Left ventricle myocardium inferior (tissue), 1 donor: ENCODE results near the gene INPP4B. TPM values are rescaled to one million over a fixed set of nuclear protein-coding genes. Genes with fewer than 3 reads are reported as not detected.
A peak's percentile ranks its signal among the peaks of the same experiment; 100 is the strongest.

Experiments used
- DNase-seq: peaks from one replicate; pipeline ENCODE4 v3.0.0-alpha.2; 2020
- H3K27ac ChIP-seq: fragments of 200-600 bp; replicated peaks from 2 replicates; pipeline ENCODE4 v1.8.0; 2021
- H3K27me3 ChIP-seq: fragments of 200-600 bp; 2 replicates; pipeline ENCODE4 v1.8.0; 2021; ENCODE audit warnings: low read depth
- H3K36me3 ChIP-seq: fragments of 200-600 bp; 2 replicates; pipeline ENCODE4 v1.8.0; 2021
- H3K4me1 ChIP-seq: fragments of 200-600 bp; 2 replicates; pipeline ENCODE4 v1.8.0; 2021
- H3K4me3 ChIP-seq: fragments of 200-600 bp; 2 replicates; pipeline ENCODE4 v1.8.0; 2021; ENCODE audit warnings: mild to moderate bottlenecking, moderate library complexity
- H3K9me3 ChIP-seq: fragments of 200-600 bp; replicated peaks from 2 replicates; pipeline ENCODE4 v1.8.0; 2021
- CTCF ChIP-seq: fragments of 200-600 bp; IDR thresholded peaks from 2 replicates; pipeline ENCODE4 v1.8.0; 2021; ENCODE audit warnings: antibody characterized with exemption, mild to moderate bottlenecking, borderline replicate concordance
- intact Hi-C: fragments of 100-400 bp; cut with micrococcal nuclease; formaldehyde crosslinking; loops from one replicate; pipeline ENCODE4 v1.11.0; 2022
- total RNA-seq: library from RNA; stranded (reverse); fragmentation: NEBNext Ultra II Directional; extraction: Animal tissue kit (Norgen Biotek cat#: 25700); gene quantifications from one replicate; pipeline ENCODE4 v1.2.1, GENCODE V29; 2021
- donor health status: DM: no; HTN: yes; CAD: no; lungs with severe emphysema.

INPP4B gene
- total RNA-seq, 1 donor from 2014 or later, result 61.1 TPM

GRCh38 chr4:142130666-142131065, 715.4 kb downstream of the INPP4B start:
- no peak for DNase-seq
- Histone ChIP-seq H3K9me3 (no peaks in the 10 kb centered on the region), H3K4me3 (no peak overlapping the region), H3K27ac (no peak overlapping the region), H3K27me3 (no peaks in the 10 kb centered on the region), H3K4me1 (peaks cover 25% of the 10 kb centered on the region), H3K36me3 (no peaks in the 10 kb centered on the region)
- intact Hi-C loops, result no loop called here
- no peak for TF ChIP-seq CTCF

GRCh38 chr4:142129931-142130330, 716.2 kb downstream of the INPP4B start:
- Histone ChIP-seq H3K4me3 (no peak overlapping the region), H3K36me3 (no peaks in the 10 kb centered on the region), H3K27ac (peak overlapping the region; percentile 9), H3K27me3 (no peaks in the 10 kb centered on the region), H3K9me3 (no peaks in the 10 kb centered on the region), H3K4me1 (peaks cover 25% of the 10 kb centered on the region)
- no peak for DNase-seq
- TF ChIP-seq CTCF, result no peak
- intact Hi-C loops, result loop anchor here (10.0 kb wide), 2 partner anchors 595 to 715 kb away; partner anchors contain the start of gene INPP4B

GRCh38 chr4:142129473-142129872, 716.6 kb downstream of the INPP4B start:
- intact Hi-C loops, result loop anchor here (10.0 kb wide), 2 partner anchors 595 to 715 kb away; partner anchors contain the start of gene INPP4B
- TF ChIP-seq CTCF, result no peak
- peaks cover 25% of the 10 kb centered on the region for H3K4me1 ChIP-seq
- H3K4me3 ChIP-seq, result no peak overlapping the region
- H3K27ac ChIP-seq, result peak overlapping the region; percentile 22
- H3K36me3 ChIP-seq, result no peaks in the 10 kb centered on the region
- DNase-seq, result no peak
- no peaks in the 10 kb centered on the region for H3K27me3 ChIP-seq
- no peaks in the 10 kb centered on the region for H3K9me3 ChIP-seq

- no peak for TF ChIP-seq CTCF
- intact Hi-C loops, result loop anchor here (10.0 kb wide), 2 partner anchors 596 to 716 kb away; partner anchors contain the start of gene INPP4B
- Histone ChIP-seq H3K4me1 (peaks cover 25% of the 10 kb centered on the region), H3K4me3 (no peak overlapping the region), H3K36me3 (no peaks in the 10 kb centered on the region), H3K27ac (peak overlapping the region; percentile 18), H3K27me3 (no peaks in the 10 kb centered on the region), H3K9me3 (no peaks in the 10 kb centered on the region)
- DNase-seq, result no peak
Observed at GRCh38 chr4:142128529-142128928, 717.6 kb downstream of the INPP4B start.

- no peak overlapping the region for H3K27ac ChIP-seq
- DNase-seq, result no peak
- intact Hi-C loops, result loop anchor here (10.0 kb wide), 2 partner anchors 598 to 718 kb away; partner anchors contain the start of gene INPP4B
Observed at GRCh38 chr4:142126890-142127497, 719.1 kb downstream of the INPP4B start.

More at GRCh38 chr4:142126890-142127497, 719.1 kb downstream of the INPP4B start:
- Histone ChIP-seq H3K9me3 (no peaks in the 10 kb centered on the region), H3K4me1 (peaks cover 29% of the 10 kb centered on the region), H3K36me3 (no peaks in the 10 kb centered on the region), H3K4me3 (no peak overlapping the region), H3K27me3 (no peaks in the 10 kb centered on the region)
- peak; percentile 90 for TF ChIP-seq CTCF
